Vagina (tissue), 2 donors: ENCODE data around the gene PDE7B. TPM values are rescaled to one million over a fixed set of nuclear protein-coding genes. Genes with fewer than 3 reads are reported as not detected.

ENCODE experiments used
- DNase-seq, 2 donors: peaks; one replicate each; pipeline ENCODE4 v3.0.0-alpha.2; 2017; ENCODE audit errors: extremely low spot score in 2 of 2
- H3K27ac ChIP-seq: fragments of 200-600 bp; sonication (generic); one replicate; pipeline ENCODE4 v1.5.1; 2019
- H3K27me3 ChIP-seq: fragments of 200-600 bp; sonication (generic); one replicate; pipeline ENCODE4 v1.5.1; 2019
- H3K36me3 ChIP-seq, 2 donors: fragments of 200-600 bp; sonication (generic); one replicate each; pipeline ENCODE4 v1.5.1; 2017 to 2019
- H3K4me1 ChIP-seq: fragments of 200-600 bp; sonication (generic); one replicate; pipeline ENCODE4 v1.5.1; 2019
- H3K4me3 ChIP-seq, 2 donors: fragments of 200-600 bp; sonication (generic); 1 replicate in 1 of 2; 2 replicates in 1 of 2; pipeline ENCODE4 v1.5.1; 2016 to 2019
- H3K9me3 ChIP-seq: fragments of 200-600 bp; sonication (generic); one replicate; pipeline ENCODE4 v1.5.1; 2019
- POLR2A ChIP-seq, 2 donors: fragments of 450-650 bp; IDR thresholded peaks; one replicate each; pipeline ENCODE4 v1.6.1; 2017; ENCODE audit warnings: antibody characterized with exemption in 2 of 2, mild to moderate bottlenecking in 2 of 2, moderate library complexity in 2 of 2
- POLR2AphosphoS5 ChIP-seq, 2 donors: sonication (generic); formaldehyde crosslinking; IDR thresholded peaks; one replicate each; pipeline ENCODE4 v1.9.0; 2017; ENCODE audit warnings: antibody characterized with exemption in 2 of 2, mild to moderate bottlenecking in 2 of 2, low read depth in 1 of 2; ENCODE audit not compliant: insufficient read depth in 1 of 2
- intact Hi-C: fragments of 100-400 bp; cut with DNase I; formaldehyde crosslinking; loops from one replicate; pipeline ENCODE4 v1.15.1; 2023
- total RNA-seq: library from RNA; depleted of rRNA; stranded (reverse); fragments of >200 nt; gene quantifications from one replicate; pipeline ENCODE4 v1.2.3, GENCODE V29; 2016
- TF ChIP-seq, protein P1 (sequence below), 3 experiments: fragments of 450-650 bp in 2 of 3; fragments of 200-600 bp in 1 of 3; sonication (generic) in 1 of 3; IDR thresholded peaks; one replicate each; pipeline ENCODE4 v1.5.1; 2017 to 2019; ENCODE audit warnings: antibody characterized with exemption in 3 of 3, mild to moderate bottlenecking in 2 of 3, moderate library complexity in 2 of 3

Gene PDE7B
- total RNA-seq, 1 donor from 2014 or later: 6.9 TPM

DNA sequence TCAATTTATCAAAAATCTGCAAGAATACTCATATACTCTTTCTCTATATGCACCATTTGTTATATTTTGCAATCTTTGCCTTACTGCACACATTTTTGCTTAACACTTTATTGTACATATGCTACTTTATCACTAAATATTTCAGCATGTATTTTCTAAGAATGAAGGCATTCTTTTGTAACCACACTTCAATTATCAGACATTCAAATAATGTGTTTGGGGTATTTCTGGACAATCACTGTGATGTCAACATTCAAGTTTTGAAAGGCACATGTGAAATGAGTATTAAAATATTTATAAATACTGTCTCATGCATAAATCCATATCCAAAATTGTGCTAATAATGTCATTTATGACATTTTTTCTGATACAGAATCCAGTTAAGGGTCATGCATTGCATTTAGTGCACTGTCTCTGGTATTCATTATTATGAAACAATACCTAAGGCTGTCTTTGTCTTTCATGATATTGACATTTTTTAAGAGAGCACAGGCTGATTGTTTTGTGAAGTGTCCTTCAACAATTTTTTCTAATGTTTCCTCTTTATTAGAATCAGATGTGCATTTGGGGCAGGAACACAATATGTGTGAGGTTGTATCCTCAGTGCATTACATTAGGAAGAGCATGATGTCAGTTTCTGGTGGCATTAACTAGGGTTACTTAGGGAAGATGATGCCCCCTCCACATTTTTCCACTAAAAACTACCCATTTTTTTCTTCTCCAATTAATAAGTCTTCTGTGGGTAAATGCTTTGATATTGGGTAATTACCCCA, 292.9 kb downstream of the PDE7B start:
- intact Hi-C loops: no loop called here
- no peak overlapping the region for H3K27ac ChIP-seq
- H3K36me3 ChIP-seq: no peaks in the 10 kb centered on the region
- H3K9me3 ChIP-seq: no peaks in the 10 kb centered on the region
- H3K27me3 ChIP-seq: no peaks in the 10 kb centered on the region
- H3K4me3 ChIP-seq: no peak overlapping the region
- H3K4me1 ChIP-seq: no peaks in the 10 kb centered on the region
- DNase-seq: no peak
- TF ChIP-seq, protein P1, sequence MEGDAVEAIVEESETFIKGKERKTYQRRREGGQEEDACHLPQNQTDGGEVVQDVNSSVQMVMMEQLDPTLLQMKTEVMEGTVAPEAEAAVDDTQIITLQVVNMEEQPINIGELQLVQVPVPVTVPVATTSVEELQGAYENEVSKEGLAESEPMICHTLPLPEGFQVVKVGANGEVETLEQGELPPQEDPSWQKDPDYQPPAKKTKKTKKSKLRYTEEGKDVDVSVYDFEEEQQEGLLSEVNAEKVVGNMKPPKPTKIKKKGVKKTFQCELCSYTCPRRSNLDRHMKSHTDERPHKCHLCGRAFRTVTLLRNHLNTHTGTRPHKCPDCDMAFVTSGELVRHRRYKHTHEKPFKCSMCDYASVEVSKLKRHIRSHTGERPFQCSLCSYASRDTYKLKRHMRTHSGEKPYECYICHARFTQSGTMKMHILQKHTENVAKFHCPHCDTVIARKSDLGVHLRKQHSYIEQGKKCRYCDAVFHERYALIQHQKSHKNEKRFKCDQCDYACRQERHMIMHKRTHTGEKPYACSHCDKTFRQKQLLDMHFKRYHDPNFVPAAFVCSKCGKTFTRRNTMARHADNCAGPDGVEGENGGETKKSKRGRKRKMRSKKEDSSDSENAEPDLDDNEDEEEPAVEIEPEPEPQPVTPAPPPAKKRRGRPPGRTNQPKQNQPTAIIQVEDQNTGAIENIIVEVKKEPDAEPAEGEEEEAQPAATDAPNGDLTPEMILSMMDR (IDR thresholded peaks at IDR 0.05): no peak
- TF ChIP-seq POLR2A (IDR thresholded peaks at IDR 0.05): no peak
- TF ChIP-seq POLR2AphosphoS5 (IDR thresholded peaks at IDR 0.05; ENCODE audit: insufficient read depth in 1 of 2, low read depth in 1 of 2): no peak

DNA sequence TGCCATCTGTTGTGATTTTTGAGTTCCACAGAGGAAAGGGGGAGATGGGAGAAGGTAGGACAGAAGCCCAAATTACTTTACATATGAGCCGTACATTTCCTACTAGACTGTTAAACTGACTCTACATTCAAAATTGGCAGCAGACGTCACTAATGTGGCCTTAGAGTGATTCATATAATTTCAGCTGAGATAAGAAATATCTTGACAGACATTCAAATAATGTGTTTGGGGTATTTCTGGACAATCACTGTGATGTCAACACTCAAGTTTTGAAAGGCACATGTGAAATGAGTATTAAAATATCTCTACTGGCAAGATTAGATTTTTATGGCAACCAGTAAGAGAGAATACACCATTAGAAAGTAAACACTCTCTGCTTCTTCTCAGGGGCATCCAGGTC, 294.6 kb downstream of the PDE7B start:
- intact Hi-C loops: no loop called here
- DNase-seq: no peak
- Histone ChIP-seq H3K4me3 (no peak overlapping the region), H3K9me3 (no peaks in the 10 kb centered on the region), H3K27ac (no peak overlapping the region), H3K36me3 (no peaks in the 10 kb centered on the region), H3K27me3 (no peaks in the 10 kb centered on the region), H3K4me1 (no peaks in the 10 kb centered on the region)
- no peak for TF ChIP-seq POLR2AphosphoS5 (IDR thresholded peaks at IDR 0.05; ENCODE audit: insufficient read depth in 1 of 2, low read depth in 1 of 2)
- TF ChIP-seq, protein P1 (IDR thresholded peaks at IDR 0.05): no peak
- TF ChIP-seq POLR2A (IDR thresholded peaks at IDR 0.05): no peak

DNA sequence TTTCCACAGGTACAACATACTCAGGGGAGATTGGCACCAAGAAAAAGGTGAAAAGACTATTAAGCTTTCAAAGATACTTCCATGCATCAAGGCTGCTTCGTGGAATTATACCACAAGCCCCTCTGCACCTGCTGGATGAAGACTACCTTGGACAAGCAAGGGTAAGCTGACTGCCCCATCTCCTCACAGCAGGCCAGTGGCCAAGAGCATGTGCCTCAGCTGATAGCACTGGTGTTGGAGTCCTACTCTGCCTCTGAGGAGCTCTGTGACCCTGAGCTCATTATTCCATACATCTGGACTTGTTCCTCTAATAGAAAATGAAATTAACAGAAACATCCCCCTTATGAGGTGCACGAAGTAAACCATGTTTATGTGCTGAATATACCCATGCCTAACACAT, 295.8 kb downstream of the PDE7B start:
- H3K9me3 ChIP-seq: no peaks in the 10 kb centered on the region
- H3K4me1 ChIP-seq: no peaks in the 10 kb centered on the region
- intact Hi-C loops: no loop called here
- no peaks in the 10 kb centered on the region for H3K36me3 ChIP-seq
- no peak for DNase-seq
- H3K27me3 ChIP-seq: no peaks in the 10 kb centered on the region
- TF ChIP-seq POLR2A (IDR thresholded peaks at IDR 0.05): no peak
- TF ChIP-seq POLR2AphosphoS5 (IDR thresholded peaks at IDR 0.05; ENCODE audit: insufficient read depth in 1 of 2, low read depth in 1 of 2): no peak
- TF ChIP-seq, protein P1 (IDR thresholded peaks at IDR 0.05): no peak
- H3K4me3 ChIP-seq: no peak overlapping the region
- H3K27ac ChIP-seq: no peak overlapping the region

DNA sequence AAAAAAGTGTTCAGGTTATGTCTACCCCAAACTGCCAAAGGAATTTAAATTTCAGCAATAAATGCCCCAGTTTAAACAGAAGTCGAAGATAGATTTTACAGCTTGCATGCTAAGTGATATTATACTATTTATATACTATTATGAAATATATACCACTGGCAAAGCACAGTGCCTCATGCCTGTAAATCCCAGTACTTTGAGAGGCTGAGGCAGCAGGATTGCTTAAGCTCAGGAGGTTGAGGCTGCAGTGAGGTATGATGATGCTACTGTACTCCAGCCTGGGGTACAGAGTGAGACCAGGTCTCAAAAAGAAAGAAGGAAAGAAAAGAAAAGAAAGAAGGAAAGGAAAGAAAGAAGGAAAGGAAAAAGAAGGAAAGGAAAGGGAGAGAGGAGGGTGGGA, 296.6 kb downstream of the PDE7B start:
- peak overlapping the region; percentile 21 for H3K27ac ChIP-seq
- intact Hi-C loops: no loop called here
- TF ChIP-seq POLR2AphosphoS5 (IDR thresholded peaks at IDR 0.05; ENCODE audit: insufficient read depth in 1 of 2, low read depth in 1 of 2) (no peak), POLR2A (IDR thresholded peaks at IDR 0.05) (no peak)
- TF ChIP-seq, protein P1 (IDR thresholded peaks at IDR 0.05): no peak

DNA sequence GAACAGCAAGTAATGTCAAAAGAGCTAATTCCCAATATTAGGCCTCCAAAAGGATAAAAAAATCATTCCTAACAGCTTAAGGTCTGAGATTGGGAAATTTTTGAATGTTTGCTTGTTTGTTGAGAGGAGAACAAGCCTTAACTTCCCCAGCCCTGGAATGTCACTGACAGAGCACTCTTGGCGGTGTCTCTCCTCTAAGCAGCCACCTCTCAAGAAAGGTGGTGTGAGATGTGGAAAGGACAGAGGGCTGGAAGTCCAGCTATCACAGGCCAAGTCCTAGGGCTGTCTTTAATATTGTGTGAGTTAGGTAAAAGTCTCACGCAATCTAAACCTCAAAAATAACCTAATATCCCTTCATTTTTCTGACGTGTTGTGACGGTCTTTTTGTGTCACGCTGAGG, 297.0 kb downstream of the PDE7B start:
- TF ChIP-seq, protein P1 (IDR thresholded peaks at IDR 0.05): no peak
- TF ChIP-seq POLR2AphosphoS5 (IDR thresholded peaks at IDR 0.05; ENCODE audit: insufficient read depth in 1 of 2, low read depth in 1 of 2) (no peak), POLR2A (IDR thresholded peaks at IDR 0.05) (no peak)
- peak overlapping the region; percentile 21 for H3K27ac ChIP-seq
- H3K27me3 ChIP-seq: no peaks in the 10 kb centered on the region
- intact Hi-C loops: no loop called here
- no peak overlapping the region for H3K4me3 ChIP-seq
- H3K9me3 ChIP-seq: no peaks in the 10 kb centered on the region
- H3K4me1 ChIP-seq: no peaks in the 10 kb centered on the region
- no peaks in the 10 kb centered on the region for H3K36me3 ChIP-seq
- no peak for DNase-seq

More for the DNA sequence above, 296.6 kb downstream of the PDE7B start:
- H3K4me1 ChIP-seq: no peaks in the 10 kb centered on the region
- H3K27me3 ChIP-seq: no peaks in the 10 kb centered on the region
- DNase-seq: no peak
- no peak overlapping the region for H3K4me3 ChIP-seq
- H3K36me3 ChIP-seq: no peaks in the 10 kb centered on the region
- no peaks in the 10 kb centered on the region for H3K9me3 ChIP-seq
